NCI-H1436 treated with DMSO at 0.1 percent for 48 hours (cell line): ENCODE data around the gene PCDH9.
"Not testable (repeated sequence)": the region's sequence is repeated elsewhere in the genome, so short reads cannot be mapped to it uniquely, and the experiment has no call there.

ENCODE experiments used
- DNase-seq: peaks from one replicate; lab custom pipeline; 2025; lab: John Stamatoyannopoulos, UW

Gene PCDH9

DNA sequence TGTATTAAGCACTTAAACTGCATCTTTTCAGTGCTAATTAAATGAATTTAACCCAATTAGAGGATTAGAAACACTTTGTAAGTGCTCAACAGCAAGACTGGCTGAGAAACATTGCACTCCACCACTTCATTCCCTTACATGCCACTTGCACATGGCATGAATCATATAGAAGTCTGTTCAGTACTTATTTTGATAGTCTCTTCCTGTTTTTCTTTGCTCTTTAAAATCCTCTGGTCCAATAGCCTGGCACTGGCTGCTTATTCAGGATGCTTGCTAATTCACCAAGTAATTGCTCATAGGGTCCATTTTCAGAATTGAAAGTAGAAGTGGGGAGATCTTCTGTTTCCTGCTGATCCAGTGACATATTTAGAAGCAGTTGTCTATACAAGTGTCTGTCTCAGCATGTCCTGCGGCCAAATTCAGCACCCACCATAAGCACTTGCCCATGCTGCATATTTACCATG lies 900.1 kb downstream of the PCDH9 start:
- DNase-seq: no peak

DNA sequence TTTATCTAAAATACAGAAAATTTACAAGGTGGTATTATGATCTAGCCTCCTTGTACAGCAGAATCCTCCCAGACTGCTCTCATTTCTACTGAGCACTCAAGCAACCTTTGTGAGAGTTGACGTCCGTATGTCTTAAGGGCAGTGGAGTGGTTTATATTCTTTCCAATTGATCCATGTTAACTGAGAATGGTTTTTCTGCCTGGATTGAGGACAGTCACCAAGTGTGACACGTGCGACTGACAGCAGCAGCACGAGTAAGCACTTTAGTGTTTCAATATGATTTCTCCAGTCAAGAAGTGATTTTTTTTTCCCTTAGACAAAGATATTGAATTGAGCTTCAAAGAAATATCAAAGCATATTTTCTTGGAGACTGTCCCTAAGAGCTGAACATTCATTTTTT lies 901.7 kb downstream of the PCDH9 start:
- DNase-seq: no peak

DNA sequence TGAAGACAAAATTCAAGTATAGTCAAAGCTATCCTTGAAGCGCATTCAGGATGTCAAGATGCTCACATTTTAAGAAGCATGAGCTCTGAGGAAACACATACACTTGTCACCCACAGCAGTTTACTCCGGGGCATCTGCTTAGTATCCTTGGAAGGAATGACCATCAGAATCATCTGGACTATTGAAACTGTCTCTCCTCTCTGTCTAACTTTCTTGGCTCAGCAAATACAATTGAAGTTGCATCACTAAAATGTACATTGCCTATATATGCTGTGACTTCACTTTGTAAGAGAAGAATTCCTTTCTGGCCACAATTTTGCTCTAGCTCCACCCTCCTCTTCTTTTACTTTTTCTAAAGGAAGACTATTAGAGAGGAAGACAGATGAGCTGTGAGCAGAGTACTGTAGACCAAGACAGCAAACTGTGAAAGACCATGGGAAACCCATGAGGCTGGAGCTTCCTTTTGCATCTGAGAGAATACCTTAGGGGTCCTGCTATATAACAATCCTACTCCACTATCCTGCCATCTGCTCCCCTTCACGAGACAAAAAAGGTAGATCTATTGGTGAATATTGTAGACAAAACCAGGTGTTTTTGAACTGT lies 906.3 kb downstream of the PCDH9 start:
- DNase-seq: no peak

DNA sequence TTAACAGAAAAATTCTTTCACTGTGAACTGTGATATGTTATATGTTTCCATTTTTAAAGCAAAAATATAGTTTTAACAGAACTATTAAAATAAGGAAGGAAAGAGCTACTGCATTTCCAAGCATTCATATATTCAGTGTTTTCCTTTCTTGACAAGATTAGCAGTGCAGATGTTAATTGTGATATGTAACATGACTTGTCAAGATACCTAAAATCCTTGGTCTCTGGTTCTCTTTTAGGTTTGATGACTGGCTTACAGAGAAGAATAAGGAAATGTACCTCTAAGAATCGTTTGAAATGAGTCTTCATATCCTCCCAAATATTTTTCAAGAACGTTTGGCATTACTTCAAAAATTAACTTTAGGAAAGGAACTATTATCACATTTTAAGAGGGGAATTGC lies 907.2 kb downstream of the PCDH9 start:
- DNase-seq: no peak

DNA sequence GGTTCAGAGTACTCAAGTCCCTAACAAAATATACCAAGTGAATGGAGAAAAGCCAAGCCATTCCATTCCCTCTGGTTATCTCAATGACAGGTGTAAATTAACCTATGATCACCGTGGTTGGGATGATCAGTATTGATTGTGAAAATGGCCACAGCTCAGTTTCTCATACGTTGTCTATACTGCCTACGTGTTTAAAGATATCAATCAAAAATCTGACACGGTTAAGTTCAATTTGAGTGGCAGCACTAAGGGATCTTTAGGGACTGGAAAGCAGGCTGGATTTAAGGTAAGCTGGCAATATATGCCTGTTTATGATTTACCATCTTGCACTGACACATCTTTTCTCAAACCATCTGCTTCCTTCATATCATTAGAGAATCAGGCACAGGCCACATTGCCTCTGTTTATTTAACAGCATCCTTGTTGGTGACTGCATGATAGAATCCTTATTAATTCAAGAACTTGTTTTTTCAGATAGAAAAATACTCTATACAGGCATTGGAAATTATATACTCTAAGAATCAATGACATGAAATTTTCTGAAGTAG lies 907.9 kb downstream of the PCDH9 start:
- DNase-seq: no peak

DNA sequence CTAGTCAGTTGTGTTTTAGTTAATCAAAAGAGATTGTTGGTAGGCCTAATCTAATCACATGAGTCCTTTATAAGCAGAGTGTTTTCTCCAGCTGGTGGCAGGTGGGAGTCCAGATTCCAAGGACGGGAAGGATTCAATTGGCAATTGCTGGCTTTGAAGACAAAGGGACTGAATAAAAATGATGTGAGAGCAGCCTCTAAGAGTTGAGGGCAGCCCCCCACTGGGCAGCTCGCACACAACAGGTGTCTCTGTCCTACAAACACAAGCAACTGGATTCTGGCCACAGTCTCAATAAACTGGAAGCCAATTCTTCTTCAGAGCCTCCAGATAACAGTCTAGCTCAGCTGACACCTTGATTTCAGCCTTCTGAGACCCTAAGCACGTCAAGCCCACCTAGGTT lies 915.2 kb downstream of the PCDH9 start:
- no peak for DNase-seq

DNA sequence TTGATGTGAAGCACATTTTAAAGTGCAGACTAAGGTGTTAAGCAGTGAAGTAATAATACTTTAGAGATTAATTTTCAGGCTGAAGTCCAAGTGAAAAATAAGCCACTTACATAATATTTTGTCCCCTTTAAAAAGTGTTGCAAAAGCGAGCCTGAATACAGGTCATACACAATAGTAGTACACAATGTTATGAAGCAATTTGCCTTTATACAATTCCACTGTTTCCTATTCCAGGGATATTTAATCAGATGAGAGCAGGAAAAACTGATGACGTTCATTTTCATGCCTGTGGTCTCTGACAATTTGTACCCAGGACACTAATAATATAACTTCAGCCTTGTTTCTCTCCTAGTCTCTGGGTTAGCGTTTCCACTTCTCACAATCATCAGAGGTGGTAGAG lies 916.7 kb downstream of the PCDH9 start:
- DNase-seq: no peak

DNA sequence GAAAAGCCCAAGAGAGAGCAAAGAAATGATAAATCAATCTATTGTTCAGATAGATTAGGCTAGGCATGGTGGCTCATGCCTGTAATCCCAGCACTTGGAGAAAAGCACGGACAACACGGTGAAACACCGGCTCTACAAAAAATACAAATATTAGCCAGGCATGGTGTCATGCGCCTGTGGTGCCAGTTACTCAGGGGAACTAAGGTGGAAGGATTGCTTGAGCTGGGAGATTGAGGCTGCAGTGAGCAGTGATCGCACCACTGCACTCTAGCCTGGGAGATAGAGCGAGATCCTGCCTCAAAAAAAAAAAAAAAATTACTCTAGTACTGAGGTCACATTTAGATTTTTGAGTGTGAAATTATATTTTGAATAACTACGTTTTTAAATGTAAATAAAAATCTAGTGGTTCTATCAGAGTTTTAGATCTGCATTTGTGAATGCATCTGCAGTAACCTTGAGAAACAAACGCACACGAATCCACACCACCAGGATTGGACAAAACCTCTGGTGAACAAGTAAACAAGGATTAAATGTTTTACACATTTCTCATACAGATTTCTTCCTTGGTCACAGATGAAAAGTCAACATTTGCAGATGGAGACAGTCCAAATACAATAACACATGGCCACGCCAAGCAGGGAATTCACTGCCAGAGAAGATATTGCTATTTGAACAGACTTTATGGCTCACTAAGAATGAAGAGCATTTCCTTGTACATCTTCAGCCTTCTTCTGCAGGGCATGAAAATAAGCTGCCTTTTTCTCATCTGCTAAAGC lies 917.6 kb downstream of the PCDH9 start:
- DNase-seq: no peak

DNA sequence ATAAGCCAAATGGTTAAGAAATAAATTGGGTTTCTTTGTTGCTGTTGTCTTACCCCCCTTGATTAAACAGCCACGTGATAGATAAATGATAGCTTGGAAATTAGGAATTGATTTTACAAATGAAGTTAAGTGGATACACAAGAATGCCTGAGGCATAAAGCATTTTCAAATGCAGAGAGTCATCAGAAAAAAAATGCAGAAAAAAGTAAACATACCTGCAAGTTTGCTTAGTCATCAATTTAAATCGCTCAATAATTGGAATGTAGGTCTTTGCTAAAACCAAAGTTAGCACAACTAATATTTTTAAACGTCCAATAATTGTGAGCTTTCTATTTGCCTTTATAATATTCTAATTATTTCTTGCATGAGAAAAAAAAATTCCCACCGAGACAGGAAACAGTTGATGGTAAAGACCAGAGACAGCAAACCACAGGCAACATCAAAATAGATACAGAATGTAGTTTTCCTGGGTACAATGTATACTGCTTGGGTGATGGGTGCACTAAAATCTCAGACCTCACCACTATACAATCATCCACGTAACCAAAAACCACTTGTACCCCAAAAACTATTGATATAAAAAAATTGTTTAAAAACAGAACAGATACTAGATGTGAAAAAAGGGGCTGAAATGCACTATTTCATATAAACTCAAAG lies 924.0 kb downstream of the PCDH9 start:
- DNase-seq: no peak

DNA sequence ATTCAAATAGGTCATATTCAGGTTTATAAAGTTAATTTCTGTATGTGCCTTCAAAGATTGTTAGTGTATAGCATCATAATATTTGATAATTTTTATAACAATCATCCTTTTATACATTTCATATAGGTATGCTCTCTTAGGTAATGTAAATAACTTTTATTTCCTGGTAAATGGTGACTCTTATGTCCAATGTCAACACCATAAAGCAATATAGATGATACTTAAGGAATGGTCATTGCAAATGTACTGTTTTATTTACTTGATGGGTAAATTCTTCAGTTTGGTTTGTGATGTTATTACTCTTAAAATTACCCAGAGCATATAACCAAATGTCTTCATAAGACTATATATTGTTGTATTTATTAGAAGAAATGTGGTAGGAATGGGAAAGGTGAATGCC lies 928.7 kb downstream of the PCDH9 start:
- DNase-seq: no peak

DNA sequence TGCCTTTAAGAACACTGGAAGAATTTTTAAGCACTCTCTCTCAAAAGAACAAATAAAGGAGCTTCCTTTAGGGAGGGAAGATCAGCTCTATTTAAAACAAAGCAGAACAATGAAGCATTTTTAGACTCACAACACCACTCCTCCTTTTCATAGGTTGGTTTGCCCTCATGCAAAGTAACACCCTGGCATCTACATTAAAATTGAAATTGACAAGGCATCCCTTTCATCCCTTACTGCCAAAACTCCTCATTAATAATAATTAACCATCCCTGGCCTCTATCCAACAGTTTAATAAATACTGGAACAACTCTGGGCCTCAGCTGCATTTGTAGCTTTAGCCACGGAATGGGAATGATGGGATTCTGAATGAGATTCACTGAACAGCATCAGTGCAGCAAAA lies 929.1 kb downstream of the PCDH9 start:
- DNase-seq: no peak

DNA sequence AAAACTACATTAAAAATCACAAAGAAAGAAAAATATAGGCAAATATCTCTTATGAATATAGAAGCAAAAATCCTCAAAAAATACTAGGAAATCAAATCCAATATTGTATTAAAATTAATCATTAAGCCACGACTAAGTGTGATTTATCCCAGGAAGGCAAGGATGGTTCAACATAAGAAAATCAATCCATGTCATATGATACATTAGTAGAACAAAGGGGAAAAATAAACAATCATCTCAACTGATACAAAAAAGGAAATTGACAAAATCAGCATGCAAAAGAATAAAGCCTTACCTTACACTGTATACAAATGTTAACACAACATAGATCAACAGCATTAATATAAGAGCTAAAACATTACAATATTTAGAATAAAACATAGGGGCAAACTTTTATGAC lies 933.3 kb downstream of the PCDH9 start:
- DNase-seq: no peak

DNA sequence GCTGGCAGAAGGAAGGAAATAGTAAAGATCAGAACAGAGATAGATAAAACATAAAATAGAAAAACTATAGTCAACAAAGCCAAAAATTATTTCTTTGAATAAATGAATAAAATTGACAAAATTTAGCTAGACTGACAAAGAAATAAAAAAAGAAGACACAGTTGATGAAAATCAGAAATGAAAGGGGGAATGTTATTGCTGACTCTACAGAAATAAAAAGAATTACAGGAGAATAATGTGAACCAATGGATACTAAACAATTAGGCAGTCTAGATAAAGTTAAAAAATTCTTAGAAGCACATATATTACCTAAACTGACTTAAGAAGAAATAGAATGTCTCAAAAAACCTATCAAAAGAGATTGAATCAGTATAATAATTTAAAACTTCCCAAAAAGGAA lies 933.8 kb downstream of the PCDH9 start:
- no peak for DNase-seq

DNA sequence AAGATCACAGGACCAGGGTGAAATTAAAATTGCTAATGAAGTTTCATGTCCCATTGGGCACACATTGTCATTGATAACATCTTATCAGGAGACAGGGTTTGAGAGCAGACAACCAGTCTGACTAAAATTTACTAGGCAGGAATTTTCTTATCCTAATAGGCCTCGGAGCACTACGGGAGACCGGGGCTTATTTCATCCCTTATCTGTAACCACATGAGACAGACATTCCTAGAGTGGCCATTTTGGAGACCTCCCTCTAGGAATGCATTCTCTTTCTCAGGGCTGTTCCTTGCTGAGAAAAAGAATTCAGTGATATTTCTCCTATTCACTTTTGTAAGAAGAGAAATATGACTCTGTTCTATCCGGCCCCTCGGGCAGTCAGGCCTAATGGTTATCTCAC lies 943.3 kb downstream of the PCDH9 start:
- not testable (repeated sequence) for DNase-seq

DNA sequence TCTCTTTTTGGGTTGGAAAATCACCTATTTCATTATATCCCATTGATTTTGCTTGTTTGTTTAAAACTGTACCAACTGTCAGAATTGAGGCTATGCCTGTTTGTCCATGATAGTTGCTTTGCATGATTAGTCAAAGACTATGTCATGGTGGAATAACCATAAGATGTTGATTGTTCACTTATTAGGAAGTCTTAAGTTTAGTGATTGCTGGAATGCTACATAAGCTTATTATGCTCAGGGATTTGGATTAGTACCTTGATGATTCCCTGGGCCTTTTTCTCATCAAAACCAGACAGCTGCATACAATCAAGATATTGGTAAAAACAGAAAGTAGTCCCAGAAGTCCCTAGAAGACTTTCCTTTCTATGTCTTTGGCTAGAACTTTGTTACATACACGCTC lies 954.7 kb downstream of the PCDH9 start:
- no peak for DNase-seq

DNA sequence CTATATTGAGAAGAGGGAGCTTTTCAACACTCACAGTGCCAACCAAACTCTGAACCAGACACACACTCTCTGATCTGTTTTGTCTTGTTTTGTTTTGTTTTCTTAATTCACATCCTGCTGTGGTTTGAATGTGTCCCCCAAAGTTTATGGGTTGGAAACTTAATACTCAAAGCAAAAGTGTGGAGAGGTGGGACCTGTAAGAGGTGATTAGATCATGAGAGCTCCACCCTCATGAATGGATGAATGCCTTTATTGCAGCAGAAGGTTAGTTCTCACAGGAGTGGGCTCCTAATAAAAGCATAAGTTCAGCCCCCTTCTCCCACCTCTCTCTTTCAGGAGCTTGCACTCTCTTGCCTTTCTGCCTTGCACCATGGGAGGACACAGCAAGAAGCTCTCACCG lies 957.1 kb downstream of the PCDH9 start:
- no peak for DNase-seq

DNA sequence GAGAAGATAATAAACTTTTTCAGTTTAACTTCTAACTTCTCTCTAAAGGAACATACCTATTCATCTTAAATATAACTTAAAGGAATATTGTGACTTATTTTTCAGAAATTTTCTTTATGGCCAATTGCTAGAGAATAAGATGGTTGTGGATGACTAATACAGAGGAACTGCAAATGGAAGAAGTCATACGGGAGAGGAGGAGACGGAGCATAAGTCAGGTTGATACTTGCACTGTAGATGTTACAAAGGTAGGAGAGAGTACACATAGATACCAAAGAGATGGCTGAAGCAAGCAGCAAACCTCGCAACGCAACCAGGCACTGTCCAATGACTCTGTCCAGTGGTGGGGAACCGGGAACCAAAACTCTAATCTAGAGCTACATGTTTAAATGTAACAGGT lies 963.4 kb downstream of the PCDH9 start:
- no peak for DNase-seq

DNA sequence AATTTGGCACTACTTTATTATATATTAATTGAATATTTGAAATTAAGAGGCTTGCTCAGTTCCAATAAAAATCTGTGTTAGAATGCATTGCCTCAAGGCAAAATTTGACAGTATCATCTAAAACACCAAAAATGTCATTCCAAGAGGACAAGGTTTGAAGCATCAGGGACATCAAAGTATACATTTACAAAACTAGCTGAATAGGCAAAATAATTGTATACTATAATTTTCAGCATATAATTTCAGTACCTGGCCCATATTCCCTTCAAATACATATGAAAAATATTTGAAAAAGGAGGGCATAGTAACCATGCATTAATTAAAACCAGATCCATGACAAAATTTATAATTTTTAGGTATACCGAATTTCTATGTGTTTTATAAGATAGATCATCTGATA lies 963.8 kb downstream of the PCDH9 start:
- no peak for DNase-seq

DNA sequence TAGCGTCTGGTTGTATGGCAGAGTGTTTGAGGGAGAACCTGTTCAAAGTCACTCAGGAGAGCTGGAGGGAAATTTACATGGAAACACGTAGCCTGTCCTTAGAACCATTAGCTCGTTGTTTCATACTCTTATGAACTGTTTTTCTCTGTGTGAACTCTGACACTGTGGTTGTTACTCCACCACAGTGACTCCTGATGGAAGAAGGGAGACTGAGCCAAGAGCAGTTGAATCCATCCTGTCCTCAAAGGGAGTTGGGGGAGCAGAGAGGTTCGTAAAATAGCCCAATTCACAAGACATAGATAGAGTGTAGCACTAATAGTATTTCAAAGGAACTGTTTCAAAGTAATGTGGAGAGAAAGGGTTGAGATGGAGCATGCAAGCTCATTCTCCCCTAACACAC lies 964.8 kb downstream of the PCDH9 start:
- no peak for DNase-seq

DNA sequence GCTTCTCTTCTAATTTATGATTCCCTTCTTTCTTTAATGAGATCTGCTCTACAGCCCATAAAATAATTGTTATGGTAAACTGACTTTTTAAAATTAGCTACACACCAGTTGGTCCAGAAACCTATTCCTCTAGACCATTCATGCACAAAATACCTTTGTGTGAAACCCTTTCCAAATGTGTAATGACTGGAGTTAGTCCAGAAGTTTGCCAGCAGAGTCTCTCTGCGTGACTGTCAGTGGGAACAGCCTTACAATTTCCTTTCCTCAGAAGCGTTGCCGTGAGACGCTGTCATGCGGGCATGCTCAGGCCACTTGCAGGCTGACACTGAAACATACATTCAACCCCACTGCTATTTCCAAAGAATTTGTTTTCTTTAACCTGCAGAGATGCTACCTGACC lies 965.2 kb downstream of the PCDH9 start:
- DNase-seq: no peak

DNA sequence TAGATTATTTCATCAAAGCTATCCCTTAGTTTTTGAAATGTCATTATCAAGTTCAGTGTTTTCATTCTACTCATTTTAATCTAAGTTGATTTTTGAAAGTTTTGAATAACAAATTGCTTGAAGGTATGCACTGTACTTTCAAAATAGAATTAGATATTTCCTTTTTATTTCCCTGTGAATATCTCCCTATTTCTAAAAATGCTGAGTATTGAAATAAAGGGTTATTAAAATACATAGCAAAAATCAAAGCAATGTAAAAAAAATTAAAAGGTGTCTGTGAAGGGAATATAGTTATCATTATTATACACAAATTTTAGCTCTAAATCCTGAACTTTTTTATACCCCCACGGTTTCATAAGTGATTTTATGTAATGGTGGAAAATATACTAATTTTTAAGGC lies 967.8 kb downstream of the PCDH9 start:
- DNase-seq: no peak

DNA sequence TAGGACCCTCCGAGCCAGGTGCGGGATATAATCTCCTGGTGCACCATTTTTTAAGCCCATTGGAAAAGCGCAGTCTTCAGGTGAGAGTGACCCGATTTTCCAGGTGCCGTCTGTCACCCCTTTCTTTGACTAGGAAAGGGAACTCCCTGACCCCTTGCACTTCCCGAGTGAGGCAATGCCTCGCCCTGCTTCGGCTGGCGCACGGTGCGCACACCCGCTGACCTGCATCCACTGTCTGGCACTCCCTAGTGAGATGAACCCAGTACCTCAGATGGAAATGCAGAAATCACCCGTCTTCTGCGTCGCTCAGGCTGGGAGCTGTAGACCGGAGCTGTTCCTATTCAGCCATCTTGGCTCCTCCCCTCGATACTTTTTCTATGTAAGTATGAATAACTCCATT lies 970.7 kb downstream of the PCDH9 start:
- DNase-seq: not testable (repeated sequence)
